Fibroblast of lung (primary cell): ENCODE data around the gene OSBP2.

Experiments used
- EZH2 ChIP-seq: IDR thresholded peaks from 2 replicates; pipeline ENCODE4 v1.5.1; 2012; ENCODE audit warnings: low read length, control low read depth, mild to moderate bottlenecking; ENCODE audit errors: missing control alignments
- TF ChIP-seq, protein P1 (sequence below), 2 donors: IDR thresholded peaks in 1 of 2; conservative IDR thresholded peaks in 1 of 2; 1 replicate in 1 of 2; 2 replicates in 1 of 2; pipeline ENCODE4 v1.5.1; 2011 to 2012; ENCODE audit warnings: low read length in 2 of 2, control low read depth in 1 of 2, inconsistent platforms in 1 of 2, low read depth in 1 of 2, mild to moderate bottlenecking in 1 of 2

- no peak for TF ChIP-seq EZH2
- TF ChIP-seq, protein P1, sequence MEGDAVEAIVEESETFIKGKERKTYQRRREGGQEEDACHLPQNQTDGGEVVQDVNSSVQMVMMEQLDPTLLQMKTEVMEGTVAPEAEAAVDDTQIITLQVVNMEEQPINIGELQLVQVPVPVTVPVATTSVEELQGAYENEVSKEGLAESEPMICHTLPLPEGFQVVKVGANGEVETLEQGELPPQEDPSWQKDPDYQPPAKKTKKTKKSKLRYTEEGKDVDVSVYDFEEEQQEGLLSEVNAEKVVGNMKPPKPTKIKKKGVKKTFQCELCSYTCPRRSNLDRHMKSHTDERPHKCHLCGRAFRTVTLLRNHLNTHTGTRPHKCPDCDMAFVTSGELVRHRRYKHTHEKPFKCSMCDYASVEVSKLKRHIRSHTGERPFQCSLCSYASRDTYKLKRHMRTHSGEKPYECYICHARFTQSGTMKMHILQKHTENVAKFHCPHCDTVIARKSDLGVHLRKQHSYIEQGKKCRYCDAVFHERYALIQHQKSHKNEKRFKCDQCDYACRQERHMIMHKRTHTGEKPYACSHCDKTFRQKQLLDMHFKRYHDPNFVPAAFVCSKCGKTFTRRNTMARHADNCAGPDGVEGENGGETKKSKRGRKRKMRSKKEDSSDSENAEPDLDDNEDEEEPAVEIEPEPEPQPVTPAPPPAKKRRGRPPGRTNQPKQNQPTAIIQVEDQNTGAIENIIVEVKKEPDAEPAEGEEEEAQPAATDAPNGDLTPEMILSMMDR (conservative IDR thresholded peaks at IDR 0.05 in 1 of 2, IDR thresholded peaks at IDR 0.05 in 1 of 2; ENCODE audit: low read depth in 1 of 2, low read length in 2 of 2): no peak
Measured at GRCh38 chr22:30887861-30888260, 193.2 kb downstream of the OSBP2 start.
